Activated CD4-positive, alpha-beta T cell treated with anti-CD3 and anti-CD28 coated beads, Interleukin-2, Interleukin-4, amounts not matched to agents 100 ng/mL and 50 ng/mL, durations not matched to agents 16 hours and 8 hours (primary cell): ENCODE measurements around the gene RIMKLB.

Experiments used
- DNase-seq: peaks from one replicate; pipeline ENCODE4 v3.0.0-alpha.2; 2020; ENCODE audit warnings: low spot score

Gene RIMKLB

DNA sequence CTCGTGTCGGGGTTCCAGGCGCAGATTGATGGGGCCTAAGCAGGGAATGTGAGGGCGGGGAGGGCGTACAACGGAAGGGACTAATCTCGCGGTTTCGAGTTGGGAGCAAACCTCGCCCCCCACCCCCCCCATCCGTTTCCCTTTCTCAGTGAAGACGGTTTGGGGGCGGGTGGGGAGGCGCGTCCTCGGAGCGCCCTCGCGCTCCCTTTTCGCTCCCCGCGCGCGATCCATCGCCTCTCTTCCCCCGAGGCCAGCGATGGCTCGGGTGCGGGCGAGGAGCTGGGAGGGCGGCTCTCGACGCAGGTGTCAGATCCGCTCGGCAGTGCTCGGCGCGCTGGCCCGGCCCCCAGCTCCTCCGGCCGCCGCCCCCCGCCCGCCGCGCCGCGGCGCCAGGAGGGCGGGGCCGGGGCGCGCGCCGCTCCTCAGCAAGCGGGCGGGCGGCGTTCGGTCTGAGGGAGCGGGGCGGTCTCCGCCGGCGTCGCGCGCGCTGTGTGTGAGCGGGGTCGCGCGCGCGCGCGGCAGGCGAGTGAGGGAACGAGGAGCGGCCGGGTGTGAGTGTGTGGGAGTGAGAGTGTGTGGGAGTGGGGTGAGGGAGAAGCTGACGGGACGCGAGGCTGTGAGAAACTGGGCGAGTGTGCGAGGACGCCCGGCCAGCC is at the start of gene RIMKLB:
TSS of gene RIMKLB (plus strand) at position 516 of the 656 bp plus-strand sequence. CDS start 15,876 bp downstream, outside the sequence.
- DNase-seq, result peak; percentile 24

DNA sequence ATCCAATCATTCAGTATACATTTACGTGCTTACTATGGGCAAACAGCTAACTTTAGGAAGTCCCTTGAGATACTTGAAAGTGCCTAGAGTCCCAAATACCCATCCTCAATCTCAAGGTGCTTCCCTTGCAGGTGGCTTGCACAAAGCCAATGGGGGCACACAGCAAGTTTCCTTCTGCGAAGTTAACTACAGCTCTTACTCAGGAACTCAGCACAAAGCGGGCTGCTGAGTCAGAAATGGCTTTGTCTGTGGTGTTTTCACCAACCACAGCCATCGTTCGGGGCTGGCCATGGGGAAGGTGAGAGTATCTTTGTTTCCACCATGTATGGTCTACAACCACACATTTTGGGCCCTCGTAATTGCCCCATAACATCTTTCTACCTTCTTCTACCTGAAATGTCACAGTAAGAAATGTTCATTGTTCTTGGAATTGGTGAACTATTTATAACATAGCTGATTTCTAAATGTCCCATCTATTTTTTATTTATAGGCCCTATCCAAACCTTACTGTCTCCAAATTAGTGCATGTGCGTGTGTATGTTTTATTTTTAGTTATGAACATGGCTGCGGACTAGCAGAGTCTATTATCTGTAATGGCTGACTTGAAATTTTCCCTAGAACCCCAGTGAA is 49.1 kb upstream of the RIMKLB start:
- DNase-seq, result peak; percentile 89

GRCh38 chr12:8655421-8655820 is 42.4 kb upstream of the RIMKLB start:
- DNase-seq, result no peak

DNA sequence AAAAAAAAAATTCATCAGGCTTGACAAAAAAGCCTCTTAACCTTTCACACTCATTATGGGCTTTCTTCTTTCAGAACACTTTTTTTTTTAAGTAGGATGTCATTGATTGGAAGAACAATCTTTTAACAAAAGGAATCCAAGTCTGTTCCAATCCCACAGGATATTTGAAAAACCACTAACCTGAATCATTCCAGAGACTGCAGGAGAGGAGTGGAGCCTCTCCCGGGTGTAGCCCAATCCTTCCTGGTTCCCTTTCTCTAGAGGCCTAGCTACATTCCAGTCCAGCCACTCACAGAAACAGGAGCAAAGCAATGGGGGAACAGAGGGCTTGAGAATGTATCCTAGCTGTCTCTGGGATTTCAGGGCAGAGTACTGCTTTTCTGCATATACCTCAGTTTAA is 39.4 kb upstream of the RIMKLB start:
- no peak for DNase-seq

DNA sequence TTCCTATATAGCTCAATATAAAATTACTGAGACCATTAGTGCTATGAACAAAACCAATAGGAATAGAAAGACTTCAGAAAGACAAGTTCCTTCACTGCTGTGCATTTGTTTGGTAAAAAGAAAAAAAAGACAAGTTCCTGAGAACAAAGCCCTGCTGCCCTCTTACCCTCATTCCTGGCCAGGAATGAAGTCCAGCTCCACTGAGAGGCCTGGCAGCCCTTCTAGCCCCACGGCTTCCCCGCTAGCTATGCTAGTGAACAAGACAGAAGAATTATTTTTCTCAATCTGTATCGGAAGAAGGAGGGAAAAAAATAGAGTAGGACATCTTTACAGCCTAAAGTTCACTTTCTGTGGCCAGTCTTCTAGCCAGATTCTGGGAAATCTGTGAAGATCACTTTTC is 36.8 kb upstream of the RIMKLB start:
- no peak for DNase-seq

DNA sequence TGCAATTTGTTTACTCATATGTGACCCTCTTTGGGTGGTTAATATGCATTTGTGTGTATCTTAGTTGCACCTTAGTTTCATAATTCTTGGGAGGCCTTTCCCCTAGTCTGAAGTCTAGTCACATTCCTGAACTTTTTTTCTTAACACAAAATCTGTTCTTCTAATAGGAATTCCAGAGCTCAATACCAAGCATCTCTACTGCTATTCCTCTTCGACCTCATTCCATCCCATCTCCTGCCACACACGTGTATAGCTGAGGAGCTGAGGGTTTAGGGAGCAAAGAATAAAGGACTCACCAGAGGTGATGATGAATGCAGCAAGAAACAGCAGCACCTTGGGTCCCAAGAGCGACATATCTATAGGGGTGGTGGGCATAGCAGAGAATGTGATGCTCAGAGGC is 36.0 kb upstream of the RIMKLB start:
- DNase-seq, result no peak

GRCh38 chr12:8662593-8662992 is 35.2 kb upstream of the RIMKLB start, which contains the start of gene MFAP5:
MFAP5 (minus strand) TSS chr12:8662826; CDS start chr12:8662104, 722 bp downstream.
- no peak for DNase-seq

- DNase-seq, result no peak
These were observed 33.4 kb upstream of the RIMKLB start for GRCh38 chr12:8664228-8664913.

DNA sequence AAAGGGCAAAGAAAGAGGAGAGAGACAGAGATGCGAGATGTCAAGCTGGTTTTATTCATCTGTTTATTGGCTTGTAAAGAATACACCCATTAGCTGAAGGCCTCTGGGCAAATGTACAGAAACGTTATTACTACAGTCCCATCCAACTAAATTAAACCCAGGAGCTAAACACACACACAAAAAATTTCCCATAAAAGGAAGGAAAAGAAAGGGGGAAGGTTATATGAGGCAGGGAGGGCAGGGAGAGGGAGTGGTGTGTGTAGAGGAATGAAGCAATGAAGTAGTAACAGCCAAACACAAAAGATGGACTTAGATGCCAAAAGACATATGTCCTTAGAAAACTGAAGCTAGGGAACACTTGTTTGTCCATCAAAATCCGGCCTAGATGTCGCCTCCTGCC is 32.0 kb upstream of the RIMKLB start:
- DNase-seq, result no peak

GRCh38 chr12:8667270-8667669 is 30.5 kb upstream of the RIMKLB start:
- no peak for DNase-seq

DNA sequence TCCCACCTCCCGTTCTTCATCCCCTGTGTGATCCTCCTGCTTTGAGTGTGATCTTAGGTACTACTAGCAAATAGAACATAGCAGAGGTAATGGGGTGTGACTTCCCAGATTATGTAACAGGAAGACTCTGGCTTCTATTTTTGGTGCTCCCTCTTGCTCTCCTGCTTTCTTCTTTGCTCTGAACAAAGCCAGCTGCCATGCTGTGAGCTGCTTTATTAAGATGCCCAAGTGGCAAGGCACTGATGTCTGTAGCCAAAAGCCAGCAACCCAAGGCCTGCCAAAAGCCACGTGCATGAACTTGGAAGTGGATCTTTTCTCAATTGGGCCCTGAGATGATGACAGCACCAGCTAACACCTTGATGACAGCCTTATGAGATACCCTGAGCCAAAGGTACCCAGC is 29.4 kb upstream of the RIMKLB start:
- DNase-seq, result no peak

- DNase-seq, result no peak
These were observed 25.4 kb upstream of the RIMKLB start for GRCh38 chr12:8672381-8672780.

- DNase-seq, result no peak
These were observed 22.2 kb upstream of the RIMKLB start for GRCh38 chr12:8675591-8676036.

DNA sequence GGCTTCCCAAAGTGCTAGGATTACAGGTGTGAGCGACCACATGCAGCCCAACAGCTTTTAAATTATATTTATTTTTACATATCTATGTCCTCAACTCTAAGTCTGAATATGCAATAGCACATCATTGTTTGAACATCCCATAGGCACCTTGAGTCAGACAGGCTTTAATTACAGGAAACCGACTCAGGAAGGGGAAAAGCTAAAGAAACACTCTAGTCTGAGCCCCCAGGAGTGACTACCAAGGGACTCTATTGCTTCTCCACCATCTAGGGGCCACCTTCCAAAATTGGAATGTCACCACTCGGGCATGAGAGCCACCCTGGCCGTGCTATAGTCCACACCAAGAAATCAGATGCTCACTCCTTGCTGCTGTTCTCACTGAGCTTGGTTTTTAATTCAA is 21.1 kb upstream of the RIMKLB start:
- DNase-seq, result no peak

DNA sequence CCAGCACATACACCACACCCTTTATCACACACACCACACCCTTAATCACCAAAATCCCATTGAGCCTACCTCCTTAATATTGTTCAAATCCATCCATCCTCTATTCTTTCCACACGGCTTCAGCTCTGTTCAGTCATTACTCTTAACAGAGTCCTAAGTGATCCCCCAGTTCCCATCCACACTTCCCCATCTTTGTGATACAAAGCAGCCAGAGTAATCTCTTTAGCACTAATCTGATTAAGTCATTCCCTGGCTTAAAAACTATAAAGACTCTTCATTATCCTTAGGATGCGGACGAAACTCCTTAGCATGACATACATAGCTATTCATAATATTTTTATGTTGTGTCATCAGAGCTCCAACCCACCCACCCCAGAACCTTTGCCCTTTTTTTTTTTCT is 20.4 kb upstream of the RIMKLB start:
- no peak for DNase-seq

DNA sequence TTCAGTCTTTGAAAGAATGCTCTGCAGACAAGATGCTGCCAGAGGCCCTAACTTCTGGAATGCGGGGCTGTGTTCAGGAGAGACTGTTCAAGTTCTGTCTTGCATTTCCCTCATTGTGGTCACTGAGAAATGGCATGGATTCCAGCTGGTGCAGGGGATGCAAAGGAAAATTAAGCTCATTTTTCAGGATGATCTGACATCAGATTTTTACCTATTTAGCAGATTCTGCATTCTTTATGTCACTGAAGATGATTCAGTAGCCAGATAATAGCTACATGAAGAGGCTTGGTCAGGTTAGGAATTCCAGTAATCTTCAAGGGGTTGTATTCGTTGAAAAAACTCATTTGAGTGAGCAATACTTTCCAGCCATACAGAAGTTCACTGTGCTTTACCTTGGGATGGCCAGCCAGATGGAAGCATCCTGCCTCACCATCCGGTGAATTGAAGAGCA is 19.1 kb upstream of the RIMKLB start:
- no peak for DNase-seq

- DNase-seq, result no peak
These were observed 17.3 kb upstream of the RIMKLB start for GRCh38 chr12:8680533-8680932.

GRCh38 chr12:8681129-8681884 is 16.5 kb upstream of the RIMKLB start:
- no peak for DNase-seq

GRCh38 chr12:8685051-8685450 is 12.7 kb upstream of the RIMKLB start:
- no peak for DNase-seq

DNA sequence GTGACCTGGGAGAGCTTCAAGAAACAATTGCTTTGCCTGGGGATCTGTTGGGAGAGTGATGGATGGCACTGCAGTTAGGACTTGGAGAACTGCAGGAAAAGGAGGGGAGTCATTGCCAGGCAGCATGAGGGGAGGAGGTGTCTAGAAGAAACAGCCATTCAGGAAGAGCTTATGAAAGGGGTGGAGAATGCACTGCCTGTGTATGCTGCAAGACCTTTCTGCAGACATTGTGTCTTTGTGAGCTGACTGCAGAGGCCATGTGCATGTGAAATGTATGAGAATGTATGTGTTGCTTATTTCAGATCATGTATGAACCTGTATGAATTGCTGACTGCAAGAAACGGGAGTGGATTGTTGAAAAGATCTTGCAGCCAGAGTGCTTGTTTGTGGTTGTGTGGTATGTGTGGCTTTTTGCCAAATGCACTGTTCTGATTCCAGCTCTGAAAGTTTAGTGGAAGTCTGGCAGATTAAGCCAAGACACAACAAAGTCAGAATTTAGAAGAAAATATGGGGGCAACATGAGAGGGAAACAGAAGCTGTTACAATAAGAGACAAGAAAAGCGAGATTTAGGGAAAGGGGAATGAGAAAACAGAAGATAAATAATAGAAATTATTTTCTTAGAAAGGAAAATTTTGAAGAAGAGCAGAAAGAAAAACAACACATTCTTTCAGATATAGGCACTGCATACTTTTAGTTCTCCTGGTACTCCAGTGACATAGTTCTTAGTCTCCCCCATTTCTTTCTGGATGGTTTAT is 9.8 kb upstream of the RIMKLB start:
- DNase-seq, result no peak

DNA sequence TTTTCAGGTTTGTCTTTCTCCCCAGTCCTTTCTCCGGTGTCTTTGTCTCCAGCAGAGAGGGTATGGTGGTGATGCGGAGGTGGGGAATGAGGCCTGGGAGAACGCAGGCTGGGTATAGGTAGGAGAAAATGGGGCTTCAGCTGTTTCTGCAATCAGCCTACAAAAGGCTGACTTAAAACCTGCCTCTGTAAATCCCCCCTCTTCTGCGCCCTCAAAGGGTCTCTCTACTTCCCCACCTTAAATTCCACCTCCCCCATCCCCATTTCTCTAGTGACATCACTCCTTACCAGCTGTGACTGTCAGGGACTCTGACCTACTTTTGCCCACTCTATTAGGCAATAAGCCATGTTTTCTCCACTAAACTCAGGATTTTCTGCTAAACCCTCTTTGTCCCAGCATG is 8.1 kb upstream of the RIMKLB start:
- DNase-seq, result no peak

DNA sequence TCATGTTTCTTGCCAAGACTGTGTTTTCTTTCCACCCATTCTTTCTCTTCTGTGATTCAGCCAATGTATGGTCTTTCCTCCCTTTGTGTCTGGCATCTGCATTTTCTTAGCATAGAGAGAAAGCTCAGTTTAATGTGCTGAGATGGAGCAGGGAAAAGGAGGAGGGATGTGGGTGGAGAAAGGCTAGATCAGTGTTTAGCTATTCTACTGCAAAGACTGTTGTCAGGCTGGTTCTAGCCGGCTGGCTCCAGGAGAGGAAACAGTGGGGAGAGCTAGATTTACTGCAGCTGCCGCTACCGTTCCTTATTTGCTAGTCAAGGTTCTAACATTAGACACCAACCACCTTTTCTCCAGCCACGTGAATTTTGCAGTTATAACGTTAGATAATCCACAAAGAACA is 5.2 kb upstream of the RIMKLB start:
- no peak for DNase-seq
